HEK293T (cell line): ENCODE measurements around the gene FGFR2.
A peak's percentile ranks its signal among the peaks of the same experiment; 100 is the strongest.

ENCODE experiments used
- ARNT ChIP-seq: fragments of 450-650 bp; IDR thresholded peaks from 2 replicates; pipeline ENCODE4 v1.6.1; 2017; ENCODE audit warnings: mild to moderate bottlenecking
- BHLHE40 ChIP-seq: fragments of 450-650 bp; IDR thresholded peaks from 2 replicates; pipeline ENCODE4 v1.6.1; 2016; ENCODE audit warnings: mild to moderate bottlenecking, moderate library complexity, borderline replicate concordance
- CTBP1 ChIP-seq: fragments of 450-650 bp; IDR thresholded peaks from 2 replicates; pipeline ENCODE4 v1.6.1; 2016; ENCODE audit warnings: borderline replicate concordance
- ELF4 ChIP-seq: fragments of 450-650 bp; IDR thresholded peaks from 2 replicates; pipeline ENCODE4 v1.6.1; 2017; ENCODE audit warnings: antibody characterized with exemption
- FOXA1 ChIP-seq: fragments of 450-650 bp; IDR thresholded peaks from 2 replicates; pipeline ENCODE4 v1.6.1; 2016; ENCODE audit warnings: mild to moderate bottlenecking
- FOXK2 ChIP-seq: fragments of 450-650 bp; IDR thresholded peaks from 2 replicates; pipeline ENCODE4 v1.6.1; 2016; ENCODE audit warnings: mild to moderate bottlenecking
- FOXM1 ChIP-seq: fragments of 450-650 bp; IDR thresholded peaks from 2 replicates; pipeline ENCODE4 v1.6.1; 2017; ENCODE audit warnings: mild to moderate bottlenecking, borderline replicate concordance
- HDGF ChIP-seq: fragments of 450-650 bp; IDR thresholded peaks from 2 replicates; pipeline ENCODE4 v1.6.1; 2017; ENCODE audit warnings: antibody characterized with exemption, borderline replicate concordance
- LEF1 ChIP-seq: fragments of 450-650 bp; IDR thresholded peaks from 2 replicates; pipeline ENCODE4 v1.6.1; 2017; ENCODE audit warnings: mild to moderate bottlenecking, borderline replicate concordance
- SP1 ChIP-seq: fragments of 450-650 bp; IDR thresholded peaks from 2 replicates; pipeline ENCODE4 v1.6.1; 2017
- SUZ12 ChIP-seq: fragments of 450-650 bp; IDR thresholded peaks from 2 replicates; pipeline ENCODE4 v1.6.1; 2016; ENCODE audit warnings: mild to moderate bottlenecking
- TARDBP ChIP-seq: fragments of 450-650 bp; IDR thresholded peaks from 2 replicates; pipeline ENCODE4 v1.6.1; 2016
- ZNF384 ChIP-seq: fragments of 450-650 bp; IDR thresholded peaks from 2 replicates; pipeline ENCODE4 v1.6.1; 2016
- TF ChIP-seq, protein P1 (sequence below): fragments of 450-650 bp; IDR thresholded peaks from 2 replicates; pipeline ENCODE4 v1.6.1; 2016

DNA sequence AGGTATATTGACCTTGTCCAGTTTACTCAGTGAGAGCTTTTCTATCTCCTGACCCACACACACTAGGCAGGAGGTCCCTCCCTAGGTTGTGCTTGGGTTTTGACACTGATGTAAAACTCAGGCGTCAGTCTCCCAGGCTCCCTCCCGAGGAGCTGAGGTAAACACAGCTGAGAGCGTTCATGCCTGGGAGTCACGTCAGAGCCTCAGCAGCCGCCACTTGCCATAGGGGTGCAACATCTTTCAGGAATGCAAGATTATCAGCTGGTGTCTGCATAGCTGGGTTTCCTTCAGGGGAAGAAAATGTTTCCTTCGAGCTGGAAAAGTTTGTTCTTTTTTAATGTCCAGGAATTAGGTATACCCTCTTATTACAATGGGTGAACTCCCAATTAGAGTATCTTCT, 70.6 kb downstream of the FGFR2 start:
- no peak for TF ChIP-seq FOXK2
- TF ChIP-seq SP1, result no peak
- TF ChIP-seq, protein P1, sequence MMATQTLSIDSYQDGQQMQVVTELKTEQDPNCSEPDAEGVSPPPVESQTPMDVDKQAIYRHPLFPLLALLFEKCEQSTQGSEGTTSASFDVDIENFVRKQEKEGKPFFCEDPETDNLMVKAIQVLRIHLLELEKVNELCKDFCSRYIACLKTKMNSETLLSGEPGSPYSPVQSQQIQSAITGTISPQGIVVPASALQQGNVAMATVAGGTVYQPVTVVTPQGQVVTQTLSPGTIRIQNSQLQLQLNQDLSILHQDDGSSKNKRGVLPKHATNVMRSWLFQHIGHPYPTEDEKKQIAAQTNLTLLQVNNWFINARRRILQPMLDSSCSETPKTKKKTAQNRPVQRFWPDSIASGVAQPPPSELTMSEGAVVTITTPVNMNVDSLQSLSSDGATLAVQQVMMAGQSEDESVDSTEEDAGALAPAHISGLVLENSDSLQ, result peak; percentile 83
- peak; percentile 66 for TF ChIP-seq ARNT
- TF ChIP-seq FOXA1, result no peak
- no peak for TF ChIP-seq FOXM1
- no peak for TF ChIP-seq ELF4
- TF ChIP-seq CTBP1, result no peak
- TF ChIP-seq LEF1, result no peak
- TF ChIP-seq SUZ12, result no peak
- TF ChIP-seq ZNF384, result no peak
- TF ChIP-seq TARDBP, result no peak
- no peak for TF ChIP-seq BHLHE40
- no peak for TF ChIP-seq HDGF
